ENCODE measurements around the gene BAG5.

The BAG5 gene

GRCh38 chr14:103558071-103558882 is 4.2 kb downstream of the BAG5 start:
- H3K4me3 ChIP-seq (replicated peaks; ENCODE audit: low read depth, low read length) = no peak overlapping the region
- no peak for TF ChIP-seq CTCF (IDR thresholded peaks at IDR 0.05; ENCODE audit: low read length, missing control alignments)
- DNase-seq (ENCODE audit: low read depth) = peak; percentile 57

GRCh38 chr14:103556946-103557758 is 5.3 kb downstream of the BAG5 start:
- no peak overlapping the region for H3K4me3 ChIP-seq (replicated peaks; ENCODE audit: low read depth, low read length)
- DNase-seq (ENCODE audit: low read depth) = no peak
- no peak for TF ChIP-seq CTCF (IDR thresholded peaks at IDR 0.05; ENCODE audit: low read length, missing control alignments)

GRCh38 chr14:103555559-103556337 is 6.7 kb downstream of the BAG5 start:
- H3K4me3 ChIP-seq (replicated peaks; ENCODE audit: low read depth, low read length) = no peak overlapping the region
- no peak for DNase-seq (ENCODE audit: low read depth)
- TF ChIP-seq CTCF (IDR thresholded peaks at IDR 0.05; ENCODE audit: low read length, missing control alignments) = no peak

- no peak for TF ChIP-seq CTCF (IDR thresholded peaks at IDR 0.05; ENCODE audit: low read length, missing control alignments)
- no peak for DNase-seq (ENCODE audit: low read depth)
- no peak overlapping the region for H3K4me3 ChIP-seq (replicated peaks; ENCODE audit: low read depth, low read length)
Observed at GRCh38 chr14:103552846-103553210, 9.6 kb downstream of the BAG5 start.

- DNase-seq (ENCODE audit: low read depth) = peak; percentile 47
- TF ChIP-seq CTCF (IDR thresholded peaks at IDR 0.05; ENCODE audit: low read length, missing control alignments) = no peak
- H3K4me3 ChIP-seq (replicated peaks; ENCODE audit: low read depth, low read length) = no peak overlapping the region
Observed at GRCh38 chr14:103552011-103552845, 10.2 kb downstream of the BAG5 start.

- no peak for TF ChIP-seq CTCF (IDR thresholded peaks at IDR 0.05; ENCODE audit: low read length, missing control alignments)
- H3K4me3 ChIP-seq (replicated peaks; ENCODE audit: low read depth, low read length) = no peak overlapping the region
Observed at GRCh38 chr14:103551338-103551762, 11.1 kb downstream of the BAG5 start.

More at GRCh38 chr14:103551338-103551762, 11.1 kb downstream of the BAG5 start:
- no peak for DNase-seq (ENCODE audit: low read depth)
